Right cardiac atrium (tissue), 5 donors: ENCODE results near the gene LAMTOR5. TPM values are rescaled to one million over a fixed set of nuclear protein-coding genes. Genes with fewer than 3 reads are reported as not detected.

Experiments used
- ATAC-seq, 2 donors: fragments of 200-7000 bp; cut with Tn5 transposase; one replicate each; pipeline versions ENCODE4 v1.8.0 to v1.9.1; 2020; ENCODE audit warnings: moderate library complexity in 2 of 2, mild to moderate bottlenecking in 1 of 2
- DNase-seq, 3 donors: peaks; one replicate each; pipeline ENCODE4 v3.0.0-alpha.2; 2020
- H3K27ac ChIP-seq: one replicate; pipeline ENCODE4 v1.5.1; 2013; ENCODE audit warnings: mild to moderate bottlenecking, low read length, control low read depth, moderate library complexity
- H3K27me3 ChIP-seq: one replicate; pipeline ENCODE4 v1.6.1; 2013; ENCODE audit not compliant: control insufficient read depth, insufficient read depth
- H3K4me1 ChIP-seq: one replicate; pipeline ENCODE4 v1.6.1; 2013; ENCODE audit warnings: low read length; ENCODE audit not compliant: control insufficient read depth, insufficient read depth
- H3K4me3 ChIP-seq: one replicate; pipeline ENCODE4 v1.5.1; 2013; ENCODE audit warnings: low read length, control low read depth
- H3K9me3 ChIP-seq: one replicate; pipeline ENCODE4 v1.6.1; 2013; ENCODE audit warnings: low read length; ENCODE audit not compliant: control insufficient read depth
- WGBS: extraction: QIAGEN DNeasy Blood & Tissue Kit; methylation state at CpG from one replicate; pipeline ENCODE4 v1.1.7; 2013; 5-methylcytosine and 5-hydroxymethylcytosine counted together
- intact Hi-C, 4 donors: fragments of 100-400 bp; cut with DNase I; formaldehyde crosslinking; loops; one replicate each; pipeline versions ENCODE4 v1.11.0 to v1.14.0; 2022 to 2023
- long read RNA-seq, 4 donors: library from polyadenylated mRNA; unstranded; transcript quantifications; one replicate each; pipeline ENCODE4 v2.0.0, GENCODE V29; 2020 to 2021
- polyA plus RNA-seq: library from polyadenylated mRNA; stranded (reverse); fragments of 200-250 nt; gene quantifications from one replicate; pipeline ENCODE4 v1.2.3, GENCODE V29; 2013
- total RNA-seq, 4 donors: library from RNA; stranded (reverse); fragmentation: NEBNext Ultra II Directional; extraction: Animal tissue kit (Norgen Biotek cat#: 25700); gene quantifications; one replicate each; pipeline ENCODE4 v1.2.1, GENCODE V29; 2021
- donor health status: healthy with polysubstance abuse.
- donor health status: DM: no; HTN: yes; CAD: no.
- donor health status: DM: no; HTN: no; CAD: no.
- donor health status: DM: no; HTN: yes; CAD: no; lungs with severe emphysema.
- donor health status: DM: yes; HTN: yes; CAD: no.

Gene LAMTOR5
- 100 to 1,000 TPM; 185 to 236 (median 207) TPM for total RNA-seq
- 549 TPM for polyA plus RNA-seq
- long read RNA-seq, donor 1, transcript LAMTOR5-206 (4 exons, 634 nt) = major isoform, 41 of 49 reads
- long read RNA-seq, donor 1, transcript LAMTOR5-203 (4 exons, 1,154 nt) = minor isoform, 6 of 49 reads
- long read RNA-seq, donor 1, partial matches to known transcripts = 0 of 49 reads
- long read RNA-seq, donor 1, other reads (novel, unspliced or antisense) = 0 of 49 reads
- long read RNA-seq, donor 2, transcript LAMTOR5-206 (4 exons, 634 nt) = major isoform, 63 of 64 reads
- long read RNA-seq, donor 2, partial matches to known transcripts = 0 of 64 reads
- long read RNA-seq, donor 2, other reads (novel, unspliced or antisense) = 0 of 64 reads
- long read RNA-seq, donor 3, transcript LAMTOR5-206 (4 exons, 634 nt) = major isoform, 22 of 29 reads
- long read RNA-seq, donor 3, partial matches to known transcripts = 0 of 29 reads
- long read RNA-seq, donor 3, other reads (novel, unspliced or antisense) = 1 of 29 reads
- long read RNA-seq, donor 4, transcript LAMTOR5-206 (4 exons, 634 nt) = major isoform, 33 of 39 reads
- long read RNA-seq, donor 4, partial matches to known transcripts = 1 of 39 reads
- long read RNA-seq, donor 4, other reads (novel, unspliced or antisense) = 1 of 39 reads

GRCh38 chr1:110407260-110408210 is at the start of gene LAMTOR5:
TSS of gene LAMTOR5 (minus strand) at chr1:110407694. CDS start at chr1:110407620, 74 bp downstream.
- Histone ChIP-seq H3K9me3 (no peaks in the 10 kb centered on the region), H3K4me3 (peak within 1 kb of the TSS; percentile 68), H3K27me3 (no peaks in the 10 kb centered on the region), H3K27ac (peak within 1 kb of the TSS; percentile 80), H3K4me1 (no peaks in the 10 kb centered on the region)
- ATAC-seq = peak; percentile 96 to 98
- peak; percentile 94 to 97 (median 97) for DNase-seq
- WGBS = under 1% methylated on average over 76 of the region's 76 CpGs
- intact Hi-C loops = loop anchor here in 3 of 4 donors (5.0 to 10.0 kb wide), 2 partner anchors 63 to 200 kb away; no protein-coding TSS in a partner anchor

- Histone ChIP-seq H3K4me3 (no peak overlapping the region), H3K27me3 (no peaks in the 10 kb centered on the region), H3K27ac (no peak overlapping the region), H3K9me3 (no peaks in the 10 kb centered on the region), H3K4me1 (no peaks in the 10 kb centered on the region)
- ATAC-seq (no peak), DNase-seq (no peak)
- 81% methylated on average over 5 of the region's 5 CpGs for WGBS
- intact Hi-C loops = no loop called here
Measured at GRCh38 chr1:110457206-110457605, 49.7 kb upstream of the LAMTOR5 start.

GRCh38 chr1:110455151-110455550 is 47.7 kb upstream of the LAMTOR5 start:
- 50% methylated on average over 8 of the region's 8 CpGs for WGBS
- Histone ChIP-seq H3K9me3 (no peaks in the 10 kb centered on the region), H3K4me3 (no peak overlapping the region), H3K27me3 (no peaks in the 10 kb centered on the region), H3K4me1 (no peaks in the 10 kb centered on the region), H3K27ac (no peak overlapping the region)
- intact Hi-C loops = no loop called here
- DNase-seq (no peak), ATAC-seq (no peak)

- intact Hi-C loops = loop anchor here in 1 of 4 donors (5.0 kb wide), 1 partner anchor 37 kb away; no protein-coding TSS in a partner anchor
- ATAC-seq = no peak
- H3K9me3 ChIP-seq = no peaks in the 10 kb centered on the region
- H3K4me1 ChIP-seq = no peaks in the 10 kb centered on the region
- 78% methylated on average over 1 of the region's 1 CpG for WGBS
- no peak overlapping the region for H3K4me3 ChIP-seq
- H3K27ac ChIP-seq = no peak overlapping the region
- DNase-seq = no peak
- no peaks in the 10 kb centered on the region for H3K27me3 ChIP-seq
Measured at GRCh38 chr1:110454328-110454727, 46.8 kb upstream of the LAMTOR5 start.

GRCh38 chr1:110453829-110454228 is 46.3 kb upstream of the LAMTOR5 start:
- Histone ChIP-seq H3K4me1 (no peaks in the 10 kb centered on the region), H3K27me3 (no peaks in the 10 kb centered on the region), H3K27ac (no peak overlapping the region), H3K9me3 (no peaks in the 10 kb centered on the region), H3K4me3 (no peak overlapping the region)
- intact Hi-C loops = loop anchor here in 1 of 4 donors (5.0 kb wide), 1 partner anchor 37 kb away; no protein-coding TSS in a partner anchor
- no peak for DNase-seq
- no peak for ATAC-seq
- WGBS = 85% methylated on average over 9 of the region's 9 CpGs

- Histone ChIP-seq H3K4me1 (no peaks in the 10 kb centered on the region), H3K4me3 (no peak overlapping the region), H3K27ac (no peak overlapping the region), H3K27me3 (no peaks in the 10 kb centered on the region), H3K9me3 (no peaks in the 10 kb centered on the region)
- WGBS = 63% methylated on average over 7 of the region's 7 CpGs
- intact Hi-C loops = loop anchor here in 1 of 4 donors (5.0 kb wide), 1 partner anchor 35 kb away; no protein-coding TSS in a partner anchor
- no peak for ATAC-seq
- DNase-seq = no peak
Measured at GRCh38 chr1:110452330-110452729, 44.8 kb upstream of the LAMTOR5 start.

GRCh38 chr1:110450929-110451328 is 43.4 kb upstream of the LAMTOR5 start, which contains the start of gene PROK1:
TSS of gene PROK1 (plus strand) at chr1:110451149. CDS start at chr1:110451217, 68 bp downstream.
- no peaks in the 10 kb centered on the region for H3K27me3 ChIP-seq
- H3K4me3 ChIP-seq = no peak within 1 kb of the TSS
- intact Hi-C loops = loop anchor here in 1 of 4 donors (5.0 kb wide), 1 partner anchor 34 kb away; no protein-coding TSS in a partner anchor
- DNase-seq (no peak), ATAC-seq (no peak)
- H3K4me1 ChIP-seq = no peaks in the 10 kb centered on the region
- H3K27ac ChIP-seq = no peak within 1 kb of the TSS
- H3K9me3 ChIP-seq = no peaks in the 10 kb centered on the region
- 64% methylated on average over 8 of the region's 8 CpGs for WGBS

GRCh38 chr1:110449661-110450651 is 42.5 kb upstream of the LAMTOR5 start:
- Histone ChIP-seq H3K27ac (no peak overlapping the region), H3K4me1 (no peaks in the 10 kb centered on the region), H3K9me3 (no peaks in the 10 kb centered on the region), H3K27me3 (no peaks in the 10 kb centered on the region), H3K4me3 (no peak overlapping the region)
- ATAC-seq = no peak
- WGBS = 39% methylated on average over 12 of the region's 12 CpGs
- intact Hi-C loops = loop anchor here in 1 of 4 donors (5.0 kb wide), 1 partner anchor 33 kb away; no protein-coding TSS in a partner anchor
- no peak for DNase-seq

GRCh38 chr1:110444561-110444960 is 37.1 kb upstream of the LAMTOR5 start:
- ATAC-seq (no peak), DNase-seq (no peak)
- 66% methylated on average over 8 of the region's 8 CpGs for WGBS
- intact Hi-C loops = no loop called here
- H3K27me3 ChIP-seq = no peaks in the 10 kb centered on the region
- H3K4me1 ChIP-seq = no peaks in the 10 kb centered on the region
- no peak overlapping the region for H3K4me3 ChIP-seq
- no peak overlapping the region for H3K27ac ChIP-seq
- H3K9me3 ChIP-seq = no peaks in the 10 kb centered on the region
